GM06990 (cell line): ENCODE data around the gene FOXG1.

Experiments used
- DNase-seq: peaks from one replicate; pipeline ENCODE4 v3.0.0-alpha.2; 2011; ENCODE audit not compliant: insufficient read length; ENCODE audit errors: extremely low read depth
- H3K27me3 ChIP-seq: replicated peaks from 2 replicates; pipeline ENCODE4 v1.6.0; 2011; ENCODE audit warnings: low read length; ENCODE audit not compliant: control insufficient read depth, insufficient read depth
- H3K36me3 ChIP-seq: 2 replicates; pipeline ENCODE4 v1.5.1; 2011; ENCODE audit warnings: low read length; ENCODE audit not compliant: control insufficient read depth, insufficient read depth
- H3K4me3 ChIP-seq: replicated peaks from 2 replicates; pipeline ENCODE4 v1.5.1; 2011; ENCODE audit warnings: low read depth, mild to moderate bottlenecking, control low read depth, low read length
- CTCF ChIP-seq: IDR thresholded peaks from 2 replicates; pipeline ENCODE4 v1.5.1; 2011; ENCODE audit warnings: low read length, control low read depth, mild to moderate bottlenecking, inconsistent platforms; ENCODE audit not compliant: insufficient read depth, poor library complexity, severe bottlenecking

FOXG1 gene

GRCh38 chr14:28776482-28777266 is 10.1 kb downstream of the FOXG1 start:
- H3K27me3 ChIP-seq, result no peaks in the 10 kb centered on the region
- H3K36me3 ChIP-seq, result no peaks in the 10 kb centered on the region

GRCh38 chr14:28777471-28778137 is 11.0 kb downstream of the FOXG1 start:
- Histone ChIP-seq H3K27me3 (no peaks in the 10 kb centered on the region), H3K4me3 (no peak overlapping the region), H3K36me3 (no peaks in the 10 kb centered on the region)
- no peak for DNase-seq
- TF ChIP-seq CTCF, result no peak

More at GRCh38 chr14:28776482-28777266, 10.1 kb downstream of the FOXG1 start:
- DNase-seq, result no peak
- H3K4me3 ChIP-seq, result no peak overlapping the region
- TF ChIP-seq CTCF, result no peak

- no peak for TF ChIP-seq CTCF
- no peaks in the 10 kb centered on the region for H3K36me3 ChIP-seq
- no peak for DNase-seq
- no peaks in the 10 kb centered on the region for H3K27me3 ChIP-seq
- no peak overlapping the region for H3K4me3 ChIP-seq
Measured at GRCh38 chr14:28778138-28779117, 11.8 kb downstream of the FOXG1 start.

GRCh38 chr14:28779456-28779855 is 12.9 kb downstream of the FOXG1 start:
- Histone ChIP-seq H3K27me3 (no peaks in the 10 kb centered on the region), H3K36me3 (no peaks in the 10 kb centered on the region), H3K4me3 (no peak overlapping the region)
- no peak for TF ChIP-seq CTCF
- DNase-seq, result no peak

GRCh38 chr14:28780843-28781820 is 14.5 kb downstream of the FOXG1 start:
- Histone ChIP-seq H3K4me3 (no peak overlapping the region), H3K27me3 (no peaks in the 10 kb centered on the region), H3K36me3 (no peaks in the 10 kb centered on the region)
- no peak for DNase-seq
- no peak for TF ChIP-seq CTCF
